ENCODE data around the gene ZC3H12A. TPM values are rescaled to one million over a fixed set of nuclear protein-coding genes. Genes with fewer than 3 reads are reported as not detected.

Gene ZC3H12A
- total and polyA plus RNA-seq, 2 of the 8 experiments (the other 6 are each of a cell fraction or from before 2014, with no cell fraction given): 7.4 to 10.0 TPM

DNA sequence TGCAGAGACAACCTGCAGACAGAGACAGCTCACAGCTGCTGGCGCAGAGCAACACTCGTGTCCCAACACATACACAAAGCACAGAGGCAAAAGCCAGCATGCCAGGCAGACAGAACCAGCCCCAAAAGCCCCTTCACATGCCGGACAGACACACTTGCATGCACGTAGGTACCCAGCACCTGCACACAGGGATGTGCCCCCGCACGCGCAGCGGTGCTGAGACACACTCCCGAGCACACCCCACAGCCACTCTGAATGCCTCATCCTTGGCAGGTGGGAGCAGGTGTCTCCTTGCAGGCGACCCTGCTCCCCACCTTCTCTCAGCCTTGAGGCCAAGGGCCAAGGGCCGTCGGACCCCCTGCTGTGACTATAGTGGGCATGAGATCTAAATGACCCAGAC lies 41.2 kb upstream of the ZC3H12A start (continued):
- TF ChIP-seq, protein P1, sequence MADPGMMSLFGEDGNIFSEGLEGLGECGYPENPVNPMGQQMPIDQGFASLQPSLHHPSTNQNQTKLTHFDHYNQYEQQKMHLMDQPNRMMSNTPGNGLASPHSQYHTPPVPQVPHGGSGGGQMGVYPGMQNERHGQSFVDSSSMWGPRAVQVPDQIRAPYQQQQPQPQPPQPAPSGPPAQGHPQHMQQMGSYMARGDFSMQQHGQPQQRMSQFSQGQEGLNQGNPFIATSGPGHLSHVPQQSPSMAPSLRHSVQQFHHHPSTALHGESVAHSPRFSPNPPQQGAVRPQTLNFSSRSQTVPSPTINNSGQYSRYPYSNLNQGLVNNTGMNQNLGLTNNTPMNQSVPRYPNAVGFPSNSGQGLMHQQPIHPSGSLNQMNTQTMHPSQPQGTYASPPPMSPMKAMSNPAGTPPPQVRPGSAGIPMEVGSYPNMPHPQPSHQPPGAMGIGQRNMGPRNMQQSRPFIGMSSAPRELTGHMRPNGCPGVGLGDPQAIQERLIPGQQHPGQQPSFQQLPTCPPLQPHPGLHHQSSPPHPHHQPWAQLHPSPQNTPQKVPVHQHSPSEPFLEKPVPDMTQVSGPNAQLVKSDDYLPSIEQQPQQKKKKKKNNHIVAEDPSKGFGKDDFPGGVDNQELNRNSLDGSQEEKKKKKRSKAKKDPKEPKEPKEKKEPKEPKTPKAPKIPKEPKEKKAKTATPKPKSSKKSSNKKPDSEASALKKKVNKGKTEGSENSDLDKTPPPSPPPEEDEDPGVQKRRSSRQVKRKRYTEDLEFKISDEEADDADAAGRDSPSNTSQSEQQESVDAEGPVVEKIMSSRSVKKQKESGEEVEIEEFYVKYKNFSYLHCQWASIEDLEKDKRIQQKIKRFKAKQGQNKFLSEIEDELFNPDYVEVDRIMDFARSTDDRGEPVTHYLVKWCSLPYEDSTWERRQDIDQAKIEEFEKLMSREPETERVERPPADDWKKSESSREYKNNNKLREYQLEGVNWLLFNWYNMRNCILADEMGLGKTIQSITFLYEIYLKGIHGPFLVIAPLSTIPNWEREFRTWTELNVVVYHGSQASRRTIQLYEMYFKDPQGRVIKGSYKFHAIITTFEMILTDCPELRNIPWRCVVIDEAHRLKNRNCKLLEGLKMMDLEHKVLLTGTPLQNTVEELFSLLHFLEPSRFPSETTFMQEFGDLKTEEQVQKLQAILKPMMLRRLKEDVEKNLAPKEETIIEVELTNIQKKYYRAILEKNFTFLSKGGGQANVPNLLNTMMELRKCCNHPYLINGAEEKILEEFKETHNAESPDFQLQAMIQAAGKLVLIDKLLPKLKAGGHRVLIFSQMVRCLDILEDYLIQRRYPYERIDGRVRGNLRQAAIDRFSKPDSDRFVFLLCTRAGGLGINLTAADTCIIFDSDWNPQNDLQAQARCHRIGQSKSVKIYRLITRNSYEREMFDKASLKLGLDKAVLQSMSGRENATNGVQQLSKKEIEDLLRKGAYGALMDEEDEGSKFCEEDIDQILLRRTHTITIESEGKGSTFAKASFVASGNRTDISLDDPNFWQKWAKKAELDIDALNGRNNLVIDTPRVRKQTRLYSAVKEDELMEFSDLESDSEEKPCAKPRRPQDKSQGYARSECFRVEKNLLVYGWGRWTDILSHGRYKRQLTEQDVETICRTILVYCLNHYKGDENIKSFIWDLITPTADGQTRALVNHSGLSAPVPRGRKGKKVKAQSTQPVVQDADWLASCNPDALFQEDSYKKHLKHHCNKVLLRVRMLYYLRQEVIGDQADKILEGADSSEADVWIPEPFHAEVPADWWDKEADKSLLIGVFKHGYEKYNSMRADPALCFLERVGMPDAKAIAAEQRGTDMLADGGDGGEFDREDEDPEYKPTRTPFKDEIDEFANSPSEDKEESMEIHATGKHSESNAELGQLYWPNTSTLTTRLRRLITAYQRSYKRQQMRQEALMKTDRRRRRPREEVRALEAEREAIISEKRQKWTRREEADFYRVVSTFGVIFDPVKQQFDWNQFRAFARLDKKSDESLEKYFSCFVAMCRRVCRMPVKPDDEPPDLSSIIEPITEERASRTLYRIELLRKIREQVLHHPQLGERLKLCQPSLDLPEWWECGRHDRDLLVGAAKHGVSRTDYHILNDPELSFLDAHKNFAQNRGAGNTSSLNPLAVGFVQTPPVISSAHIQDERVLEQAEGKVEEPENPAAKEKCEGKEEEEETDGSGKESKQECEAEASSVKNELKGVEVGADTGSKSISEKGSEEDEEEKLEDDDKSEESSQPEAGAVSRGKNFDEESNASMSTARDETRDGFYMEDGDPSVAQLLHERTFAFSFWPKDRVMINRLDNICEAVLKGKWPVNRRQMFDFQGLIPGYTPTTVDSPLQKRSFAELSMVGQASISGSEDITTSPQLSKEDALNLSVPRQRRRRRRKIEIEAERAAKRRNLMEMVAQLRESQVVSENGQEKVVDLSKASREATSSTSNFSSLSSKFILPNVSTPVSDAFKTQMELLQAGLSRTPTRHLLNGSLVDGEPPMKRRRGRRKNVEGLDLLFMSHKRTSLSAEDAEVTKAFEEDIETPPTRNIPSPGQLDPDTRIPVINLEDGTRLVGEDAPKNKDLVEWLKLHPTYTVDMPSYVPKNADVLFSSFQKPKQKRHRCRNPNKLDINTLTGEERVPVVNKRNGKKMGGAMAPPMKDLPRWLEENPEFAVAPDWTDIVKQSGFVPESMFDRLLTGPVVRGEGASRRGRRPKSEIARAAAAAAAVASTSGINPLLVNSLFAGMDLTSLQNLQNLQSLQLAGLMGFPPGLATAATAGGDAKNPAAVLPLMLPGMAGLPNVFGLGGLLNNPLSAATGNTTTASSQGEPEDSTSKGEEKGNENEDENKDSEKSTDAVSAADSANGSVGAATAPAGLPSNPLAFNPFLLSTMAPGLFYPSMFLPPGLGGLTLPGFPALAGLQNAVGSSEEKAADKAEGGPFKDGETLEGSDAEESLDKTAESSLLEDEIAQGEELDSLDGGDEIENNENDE (IDR thresholded peaks at IDR 0.05; ENCODE audit: insufficient replicate concordance, low read length): no peak
- TF ChIP-seq, protein P2, sequence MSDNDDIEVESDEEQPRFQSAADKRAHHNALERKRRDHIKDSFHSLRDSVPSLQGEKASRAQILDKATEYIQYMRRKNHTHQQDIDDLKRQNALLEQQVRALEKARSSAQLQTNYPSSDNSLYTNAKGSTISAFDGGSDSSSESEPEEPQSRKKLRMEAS (IDR thresholded peaks at IDR 0.05): no peak
- TF ChIP-seq, protein P3, sequence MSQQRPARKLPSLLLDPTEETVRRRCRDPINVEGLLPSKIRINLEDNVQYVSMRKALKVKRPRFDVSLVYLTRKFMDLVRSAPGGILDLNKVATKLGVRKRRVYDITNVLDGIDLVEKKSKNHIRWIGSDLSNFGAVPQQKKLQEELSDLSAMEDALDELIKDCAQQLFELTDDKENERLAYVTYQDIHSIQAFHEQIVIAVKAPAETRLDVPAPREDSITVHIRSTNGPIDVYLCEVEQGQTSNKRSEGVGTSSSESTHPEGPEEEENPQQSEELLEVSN (IDR thresholded peaks at IDR 0.05): no peak
- TF ChIP-seq POLR2A (IDR thresholded peaks at IDR 0.05; ENCODE audit: control extremely low read depth in 1 of 2, low read depth in 2 of 2, low read length in 2 of 2) (no peak), CHD2 (IDR thresholded peaks at IDR 0.05; ENCODE audit: low read length) (no peak), RFX5 (IDR thresholded peaks at IDR 0.05; ENCODE audit: borderline replicate concordance, low read depth, low read length) (no peak), KDM1A (IDR thresholded peaks at IDR 0.05; ENCODE audit: borderline replicate concordance, low read length) (no peak), MAFK (IDR thresholded peaks at IDR 0.05; ENCODE audit: low read depth, low read length) (no peak), EZH2 (IDR thresholded peaks at IDR 0.05; ENCODE audit: low read depth, low read length, severe bottlenecking) (no peak), BACH1 (IDR thresholded peaks at IDR 0.05; ENCODE audit: low read length) (no peak), ASH2L (IDR thresholded peaks at IDR 0.05; ENCODE audit: low read length) (no peak)

All from H1 (cell line).